Liver (tissue), 9 donors: ENCODE measurements around the gene FXYD4. TPM values are rescaled to one million over a fixed set of nuclear protein-coding genes. Genes with fewer than 3 reads are reported as not detected.

Experiments used
- DNase-seq: peaks from one replicate; pipeline ENCODE4 v3.0.0-alpha.2; 2017; ENCODE audit warnings: low spot score
- H3K27ac ChIP-seq, 2 donors: one replicate each; pipeline ENCODE4 v1.7.0; 2013; ENCODE audit warnings: inconsistent platforms in 2 of 2, low read length in 2 of 2, control low read depth in 1 of 2, low read depth in 1 of 2, mild to moderate bottlenecking in 1 of 2
- H3K27me3 ChIP-seq, 4 donors: one replicate each; pipeline versions ENCODE4 v1.6.1 to v1.7.0; 2013; ENCODE audit warnings: low read length in 3 of 4, inconsistent platforms in 1 of 4, mild to moderate bottlenecking in 1 of 4, moderate library complexity in 1 of 4; ENCODE audit not compliant: control insufficient read depth in 4 of 4, insufficient read depth in 4 of 4
- H3K36me3 ChIP-seq, 4 donors: one replicate each; pipeline versions ENCODE4 v1.6.1 to v1.7.0; 2013; ENCODE audit warnings: low read length in 3 of 4, mild to moderate bottlenecking in 3 of 4, low read depth in 1 of 4, moderate library complexity in 1 of 4; ENCODE audit not compliant: control insufficient read depth in 4 of 4, insufficient read depth in 3 of 4
- H3K4me1 ChIP-seq, 4 donors: one replicate each; pipeline versions ENCODE4 v1.6.1 to v1.7.0; 2013; ENCODE audit warnings: low read length in 3 of 4, mild to moderate bottlenecking in 3 of 4, moderate library complexity in 1 of 4; ENCODE audit not compliant: control insufficient read depth in 4 of 4, insufficient read depth in 4 of 4
- H3K4me3 ChIP-seq, 3 donors: one replicate each; pipeline versions ENCODE4 v1.6.1 to v1.7.0; 2013; ENCODE audit warnings: low read length in 3 of 3, control low read depth in 1 of 3, low read depth in 1 of 3, mild to moderate bottlenecking in 1 of 3
- H3K9ac ChIP-seq, 2 donors: one replicate each; pipeline ENCODE4 v1.7.0; 2013; ENCODE audit warnings: low read length in 2 of 2, mild to moderate bottlenecking in 2 of 2, moderate library complexity in 2 of 2, control low read depth in 1 of 2, low read depth in 1 of 2
- H3K9me3 ChIP-seq, 4 donors: one replicate each; pipeline versions ENCODE4 v1.6.1 to v1.7.0; 2013; ENCODE audit warnings: low read length in 3 of 4; ENCODE audit not compliant: control insufficient read depth in 4 of 4
- ATF3 ChIP-seq: IDR thresholded peaks from 2 replicates; pipeline ENCODE4 v1.6.1; 2016; ENCODE audit warnings: antibody characterized with exemption
- EGR1 ChIP-seq, 2 donors: IDR thresholded peaks; 2 replicates each; pipeline ENCODE4 v1.6.1; 2016 to 2018; ENCODE audit warnings: antibody characterized with exemption in 2 of 2, low read depth in 2 of 2
- FOXA2 ChIP-seq: IDR thresholded peaks from 2 replicates; pipeline ENCODE4 v1.6.1; 2016; ENCODE audit warnings: antibody characterized with exemption
- GABPA ChIP-seq, 2 donors: IDR thresholded peaks in 1 of 2; conservative IDR thresholded peaks in 1 of 2; 2 replicates each; pipeline ENCODE4 v1.6.1; 2016; ENCODE audit warnings: antibody characterized with exemption in 2 of 2, mild to moderate bottlenecking in 1 of 2, moderate library complexity in 1 of 2
- HNF4A ChIP-seq, 2 donors: conservative IDR thresholded peaks; 2 replicates each; pipeline ENCODE4 v1.6.1; 2016; ENCODE audit warnings: antibody characterized with exemption in 2 of 2, mild to moderate bottlenecking in 2 of 2
- HNF4G ChIP-seq: IDR thresholded peaks from 2 replicates; pipeline ENCODE4 v1.6.1; 2016; ENCODE audit warnings: antibody characterized with exemption
- JUND ChIP-seq, 2 donors: IDR thresholded peaks; 2 replicates each; pipeline ENCODE4 v1.6.1; 2016; ENCODE audit warnings: antibody characterized with exemption in 2 of 2
- MAX ChIP-seq: IDR thresholded peaks from 2 replicates; pipeline ENCODE4 v1.6.1; 2016; ENCODE audit warnings: antibody characterized with exemption
- NR2F2 ChIP-seq: IDR thresholded peaks from 2 replicates; pipeline ENCODE4 v1.6.1; 2016; ENCODE audit warnings: antibody characterized with exemption
- RAD21 ChIP-seq, 2 donors: IDR thresholded peaks; 2 replicates each; pipeline ENCODE4 v1.6.1; 2016; ENCODE audit warnings: antibody characterized with exemption in 2 of 2, mild to moderate bottlenecking in 2 of 2
- RXRA ChIP-seq, 2 donors: IDR thresholded peaks; 2 replicates each; pipeline ENCODE4 v1.6.1; 2017 to 2018; ENCODE audit warnings: antibody characterized with exemption in 2 of 2, mild to moderate bottlenecking in 1 of 2
- SP1 ChIP-seq: IDR thresholded peaks from 2 replicates; pipeline ENCODE4 v1.6.1; 2018; ENCODE audit warnings: antibody characterized with exemption, mild to moderate bottlenecking
- TAF1 ChIP-seq: conservative IDR thresholded peaks from 2 replicates; pipeline ENCODE4 v1.6.1; 2016; ENCODE audit warnings: antibody characterized with exemption, mild to moderate bottlenecking
- YY1 ChIP-seq: IDR thresholded peaks from 2 replicates; pipeline ENCODE4 v1.6.1; 2016; ENCODE audit warnings: antibody characterized with exemption, mild to moderate bottlenecking
- WGBS: extraction: QIAGEN DNeasy Blood & Tissue Kit; methylation state at CpG from one replicate; pipeline ENCODE4 v1.1.7; 2013; 5-methylcytosine and 5-hydroxymethylcytosine counted together
- polyA plus RNA-seq, 2 donors: library from polyadenylated mRNA; stranded (reverse) in 1 of 2; unstranded in 1 of 2; fragments of 200-250 nt in 1 of 2; fragments of >200 nt in 1 of 2; fragmentation: Nextera tagmentation in 1 of 2; extraction: Ambion mirVana in 1 of 2; gene quantifications; one replicate each; pipeline versions ENCODE4 v1.2.1 to v1.2.3, GENCODE V29; 2013 to 2015
- total RNA-seq, 2 donors: library from RNA; depleted of rRNA; stranded (reverse); fragments of >200 nt; gene quantifications; one replicate each; pipeline ENCODE4 v1.2.3, GENCODE V29; 2014
- TF ChIP-seq, protein P1 (sequence below): IDR thresholded peaks from 2 replicates; pipeline ENCODE4 v1.6.1; 2016; ENCODE audit warnings: antibody characterized with exemption, mild to moderate bottlenecking
- TF ChIP-seq, protein P2 (sequence below): IDR thresholded peaks from 2 replicates; pipeline ENCODE4 v1.6.1; 2016; ENCODE audit warnings: antibody characterized with exemption
- donor health status: healthy.
- donor health status: healthy.
- donor health status: healthy.
- donor health status: healthy.
- donor health status: healthy.

Gene FXYD4
- total and polyA plus RNA-seq, 4 donors: not detected

GRCh38 chr10:43398939-43399319, 27.5 kb downstream of the FXYD4 start:
- H3K36me3 ChIP-seq: peaks cover 4 to 12% (median 5%) of the 10 kb centered on the region in 4 donors
- no peak for DNase-seq
- H3K27ac ChIP-seq: no peak overlapping the region
- TF ChIP-seq, protein P1, sequence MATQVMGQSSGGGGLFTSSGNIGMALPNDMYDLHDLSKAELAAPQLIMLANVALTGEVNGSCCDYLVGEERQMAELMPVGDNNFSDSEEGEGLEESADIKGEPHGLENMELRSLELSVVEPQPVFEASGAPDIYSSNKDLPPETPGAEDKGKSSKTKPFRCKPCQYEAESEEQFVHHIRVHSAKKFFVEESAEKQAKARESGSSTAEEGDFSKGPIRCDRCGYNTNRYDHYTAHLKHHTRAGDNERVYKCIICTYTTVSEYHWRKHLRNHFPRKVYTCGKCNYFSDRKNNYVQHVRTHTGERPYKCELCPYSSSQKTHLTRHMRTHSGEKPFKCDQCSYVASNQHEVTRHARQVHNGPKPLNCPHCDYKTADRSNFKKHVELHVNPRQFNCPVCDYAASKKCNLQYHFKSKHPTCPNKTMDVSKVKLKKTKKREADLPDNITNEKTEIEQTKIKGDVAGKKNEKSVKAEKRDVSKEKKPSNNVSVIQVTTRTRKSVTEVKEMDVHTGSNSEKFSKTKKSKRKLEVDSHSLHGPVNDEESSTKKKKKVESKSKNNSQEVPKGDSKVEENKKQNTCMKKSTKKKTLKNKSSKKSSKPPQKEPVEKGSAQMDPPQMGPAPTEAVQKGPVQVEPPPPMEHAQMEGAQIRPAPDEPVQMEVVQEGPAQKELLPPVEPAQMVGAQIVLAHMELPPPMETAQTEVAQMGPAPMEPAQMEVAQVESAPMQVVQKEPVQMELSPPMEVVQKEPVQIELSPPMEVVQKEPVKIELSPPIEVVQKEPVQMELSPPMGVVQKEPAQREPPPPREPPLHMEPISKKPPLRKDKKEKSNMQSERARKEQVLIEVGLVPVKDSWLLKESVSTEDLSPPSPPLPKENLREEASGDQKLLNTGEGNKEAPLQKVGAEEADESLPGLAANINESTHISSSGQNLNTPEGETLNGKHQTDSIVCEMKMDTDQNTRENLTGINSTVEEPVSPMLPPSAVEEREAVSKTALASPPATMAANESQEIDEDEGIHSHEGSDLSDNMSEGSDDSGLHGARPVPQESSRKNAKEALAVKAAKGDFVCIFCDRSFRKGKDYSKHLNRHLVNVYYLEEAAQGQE: no peak
- no peak for TF ChIP-seq MAX
- TF ChIP-seq FOXA2: no peak
- TF ChIP-seq GABPA (IDR thresholded peaks at IDR 0.05 in 1 of 2, conservative IDR thresholded peaks at IDR 0.05 in 1 of 2): no peak
- H3K4me1 ChIP-seq: peaks cover 17 to 77% (median 61%) of the 10 kb centered on the region in 4 donors
- no peaks in the 10 kb centered on the region for H3K9me3 ChIP-seq
- H3K27me3 ChIP-seq: no peaks in the 10 kb centered on the region
- H3K4me3 ChIP-seq: peak overlapping the region in 2 of 3 donors; percentile 16 to 22
- WGBS: 47% methylated on average over 2 of the region's 2 CpGs
- H3K9ac ChIP-seq: no peak overlapping the region

DNA sequence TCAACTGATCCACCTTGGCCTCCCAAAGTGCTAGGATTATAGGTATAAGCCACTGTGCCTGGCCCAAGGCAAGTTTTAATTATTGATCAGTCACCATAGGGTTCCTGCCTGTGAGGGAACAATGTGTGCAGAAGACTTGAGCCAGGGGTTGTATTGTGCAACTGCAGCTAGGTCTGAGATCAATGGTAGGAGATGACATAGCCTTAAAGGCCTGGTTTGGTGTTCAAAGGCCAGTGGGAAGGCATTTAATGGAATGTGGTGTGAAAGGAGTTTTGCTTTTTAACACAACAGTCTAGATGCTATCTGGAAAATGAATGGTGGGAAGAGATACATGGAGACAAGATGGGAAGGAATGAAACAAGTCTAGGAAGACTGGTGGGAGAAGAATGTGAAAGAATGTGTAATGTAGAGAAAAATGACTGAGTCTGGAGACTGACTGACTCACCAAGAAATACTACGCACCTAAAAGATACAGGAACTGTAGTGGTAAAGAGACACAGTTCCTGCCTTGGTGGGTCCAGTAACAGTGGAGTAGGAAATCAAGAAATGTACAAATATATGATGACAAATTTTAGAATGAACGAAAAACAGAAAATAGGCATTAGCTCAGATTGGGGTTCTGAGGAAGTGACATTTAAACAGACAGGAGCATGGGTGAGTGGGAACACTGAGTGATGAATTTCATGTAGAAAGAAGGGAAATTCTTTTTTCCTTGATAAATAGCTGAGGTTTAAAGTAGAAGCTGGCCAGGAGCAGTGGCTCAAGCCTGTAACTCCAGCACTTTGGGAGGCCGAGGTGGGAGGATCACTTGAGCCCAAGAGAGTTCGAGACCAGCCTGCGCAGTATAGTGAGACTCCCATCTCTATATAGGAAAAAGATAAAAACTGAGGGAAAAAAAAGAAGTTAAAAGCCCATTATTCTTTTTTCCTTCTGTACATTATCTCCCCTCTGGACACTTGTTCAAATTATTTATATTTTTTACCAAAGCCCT, 28.2 kb downstream of the FXYD4 start:
- Histone ChIP-seq H3K36me3 (peaks cover 0 to 9% (median 4%) of the 10 kb centered on the region in 4 donors), H3K9me3 (no peaks in the 10 kb centered on the region), H3K4me1 (peaks cover 19 to 77% (median 61%) of the 10 kb centered on the region in 4 donors), H3K27me3 (no peaks in the 10 kb centered on the region), H3K9ac (no peak overlapping the region), H3K4me3 (peak overlapping the region in 2 of 3 donors; percentile 0 to 22), H3K27ac (peak overlapping the region in 1 of 2 donors; percentile 35)
- DNase-seq: no peak
- 87% methylated on average over 5 of the region's 5 CpGs for WGBS
- peak; percentile 49 for TF ChIP-seq YY1
- TF ChIP-seq HNF4G: peak; percentile 51
- TF ChIP-seq MAX: peak; percentile 47
- TF ChIP-seq EGR1 (IDR thresholded peaks at IDR 0.05; ENCODE audit: low read depth in 2 of 2): no peak
- TF ChIP-seq FOXA2: no peak
- TF ChIP-seq TAF1: no peak
- peak; percentile 66 for TF ChIP-seq SP1
- TF ChIP-seq, protein P2, sequence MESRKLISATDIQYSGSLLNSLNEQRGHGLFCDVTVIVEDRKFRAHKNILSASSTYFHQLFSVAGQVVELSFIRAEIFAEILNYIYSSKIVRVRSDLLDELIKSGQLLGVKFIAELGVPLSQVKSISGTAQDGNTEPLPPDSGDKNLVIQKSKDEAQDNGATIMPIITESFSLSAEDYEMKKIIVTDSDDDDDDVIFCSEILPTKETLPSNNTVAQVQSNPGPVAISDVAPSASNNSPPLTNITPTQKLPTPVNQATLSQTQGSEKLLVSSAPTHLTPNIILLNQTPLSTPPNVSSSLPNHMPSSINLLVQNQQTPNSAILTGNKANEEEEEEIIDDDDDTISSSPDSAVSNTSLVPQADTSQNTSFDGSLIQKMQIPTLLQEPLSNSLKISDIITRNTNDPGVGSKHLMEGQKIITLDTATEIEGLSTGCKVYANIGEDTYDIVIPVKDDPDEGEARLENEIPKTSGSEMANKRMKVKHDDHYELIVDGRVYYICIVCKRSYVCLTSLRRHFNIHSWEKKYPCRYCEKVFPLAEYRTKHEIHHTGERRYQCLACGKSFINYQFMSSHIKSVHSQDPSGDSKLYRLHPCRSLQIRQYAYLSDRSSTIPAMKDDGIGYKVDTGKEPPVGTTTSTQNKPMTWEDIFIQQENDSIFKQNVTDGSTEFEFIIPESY: no peak
- peak; percentile 25 to 63 for TF ChIP-seq JUND (IDR thresholded peaks at IDR 0.05)
- peak; percentile 50 to 68 for TF ChIP-seq RXRA (IDR thresholded peaks at IDR 0.05)
- TF ChIP-seq, protein P1: no peak
- peak in 1 of 2 donors; percentile 26 for TF ChIP-seq RAD21 (IDR thresholded peaks at IDR 0.05)
- no peak for TF ChIP-seq ATF3
- peak; percentile 70 to 83 for TF ChIP-seq HNF4A (conservative IDR thresholded peaks at IDR 0.05)
- no peak for TF ChIP-seq NR2F2
